GM20000 (cell line): Measurements from ENCODE around the gene CLCF1.

Experiments
- DNase-seq: peaks from one replicate; pipeline ENCODE4 v3.0.0; 2012; ENCODE audit warnings: low spot score
- CTCF ChIP-seq: IDR thresholded peaks from 2 replicates; pipeline ENCODE4 v1.5.1; 2012; ENCODE audit warnings: mild to moderate bottlenecking, control low read depth; ENCODE audit errors: extremely low read depth, missing control alignments

CLCF1 gene

GRCh38 chr11:67411785-67412152, 38.4 kb upstream of the CLCF1 start:
- no peak for TF ChIP-seq CTCF
- DNase-seq: no peak

DNA sequence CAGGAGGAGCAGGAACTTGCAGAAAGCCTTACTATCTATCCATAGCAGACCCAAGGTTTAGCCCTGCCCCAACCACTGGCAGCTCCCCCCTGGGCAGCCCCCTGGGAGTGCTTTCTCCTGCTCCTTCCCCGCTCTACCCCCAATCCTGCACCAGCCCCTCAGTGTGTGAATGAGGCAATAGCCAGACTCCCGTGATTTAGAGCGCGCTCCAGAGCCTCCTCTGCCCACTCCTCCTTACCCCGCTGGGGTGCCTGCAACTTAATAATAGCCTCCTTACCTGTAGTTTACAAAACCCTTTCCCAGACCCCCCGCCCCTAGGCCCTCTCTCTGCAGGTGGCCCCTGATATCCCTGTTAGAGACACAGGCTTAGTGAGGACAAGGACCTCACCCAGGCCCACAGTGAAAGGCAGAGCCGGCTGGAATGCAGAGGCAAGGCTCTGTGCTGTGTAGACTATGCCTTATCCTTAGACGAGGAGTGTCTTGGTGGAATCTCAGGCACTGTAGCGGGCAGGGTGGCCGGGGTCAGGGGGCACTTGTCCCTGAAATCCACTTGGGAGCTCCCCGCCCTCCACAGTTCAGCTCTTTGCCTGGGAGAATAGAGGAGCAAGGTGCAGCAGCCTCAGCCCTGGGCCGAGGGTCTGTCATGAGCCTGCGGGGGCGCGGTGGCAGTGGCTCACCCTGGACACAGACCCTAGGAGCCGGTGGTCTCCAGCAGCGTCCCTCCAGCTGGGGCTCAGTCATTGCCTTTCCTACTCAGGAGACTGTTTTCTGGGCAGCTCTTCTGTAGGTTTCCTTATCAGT, 37.8 kb upstream of the CLCF1 start:
- DNase-seq: no peak
- no peak for TF ChIP-seq CTCF

GRCh38 chr11:67410369-67410831, 37.0 kb upstream of the CLCF1 start:
- no peak for TF ChIP-seq CTCF
- no peak for DNase-seq

DNA sequence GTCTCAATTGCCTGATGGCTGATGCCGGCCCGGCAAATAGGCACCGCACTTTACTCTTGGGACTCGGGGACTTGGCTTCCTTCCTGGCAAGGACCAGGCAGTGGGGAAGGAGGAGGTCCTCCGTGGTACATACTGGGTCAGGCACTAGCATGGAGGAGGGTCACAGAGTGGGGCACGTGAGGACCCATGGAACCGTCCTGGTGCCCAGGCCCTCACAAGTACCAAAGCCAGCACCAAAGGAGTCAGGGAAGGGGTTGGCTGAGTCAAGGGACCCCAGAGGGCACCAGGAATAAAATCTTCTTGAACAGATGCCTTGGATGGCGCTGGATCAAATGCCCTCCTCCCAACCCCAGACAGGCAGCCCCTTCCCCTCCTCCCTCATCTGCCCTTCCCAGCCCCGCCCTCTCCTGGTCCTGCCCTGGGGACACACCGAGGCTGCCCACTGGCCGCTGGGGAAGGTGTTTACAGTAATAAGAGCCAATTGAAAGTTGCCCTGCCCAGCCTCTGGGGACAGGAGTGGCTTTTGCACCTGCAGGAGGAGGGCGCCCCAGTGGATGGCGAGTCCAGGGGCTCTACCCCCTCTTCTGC, 36.5 kb upstream of the CLCF1 start:
- DNase-seq: no peak
- no peak for TF ChIP-seq CTCF

DNA sequence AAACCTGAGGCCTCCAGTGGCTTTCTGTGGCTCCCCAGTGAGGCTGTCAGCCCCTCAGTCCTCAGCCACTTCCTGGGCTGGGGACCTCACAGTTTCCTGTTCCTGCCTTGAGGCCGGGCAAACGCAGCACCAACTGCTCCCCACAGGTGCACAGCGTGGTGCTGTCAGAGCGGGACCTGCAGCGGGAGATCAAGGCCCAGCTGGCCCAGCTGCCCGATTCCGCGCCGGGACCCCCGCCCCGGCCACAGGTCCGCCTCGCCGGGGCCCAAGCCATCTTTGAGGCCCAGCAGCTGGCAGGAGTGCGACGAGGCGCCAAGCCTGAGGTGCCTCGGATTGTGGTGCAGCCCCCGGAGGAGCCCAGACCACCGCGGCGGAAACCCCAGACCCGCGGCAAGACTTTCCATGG, 35.9 kb upstream of the CLCF1 start:
- DNase-seq: peak; percentile 82
- no peak for TF ChIP-seq CTCF

DNA sequence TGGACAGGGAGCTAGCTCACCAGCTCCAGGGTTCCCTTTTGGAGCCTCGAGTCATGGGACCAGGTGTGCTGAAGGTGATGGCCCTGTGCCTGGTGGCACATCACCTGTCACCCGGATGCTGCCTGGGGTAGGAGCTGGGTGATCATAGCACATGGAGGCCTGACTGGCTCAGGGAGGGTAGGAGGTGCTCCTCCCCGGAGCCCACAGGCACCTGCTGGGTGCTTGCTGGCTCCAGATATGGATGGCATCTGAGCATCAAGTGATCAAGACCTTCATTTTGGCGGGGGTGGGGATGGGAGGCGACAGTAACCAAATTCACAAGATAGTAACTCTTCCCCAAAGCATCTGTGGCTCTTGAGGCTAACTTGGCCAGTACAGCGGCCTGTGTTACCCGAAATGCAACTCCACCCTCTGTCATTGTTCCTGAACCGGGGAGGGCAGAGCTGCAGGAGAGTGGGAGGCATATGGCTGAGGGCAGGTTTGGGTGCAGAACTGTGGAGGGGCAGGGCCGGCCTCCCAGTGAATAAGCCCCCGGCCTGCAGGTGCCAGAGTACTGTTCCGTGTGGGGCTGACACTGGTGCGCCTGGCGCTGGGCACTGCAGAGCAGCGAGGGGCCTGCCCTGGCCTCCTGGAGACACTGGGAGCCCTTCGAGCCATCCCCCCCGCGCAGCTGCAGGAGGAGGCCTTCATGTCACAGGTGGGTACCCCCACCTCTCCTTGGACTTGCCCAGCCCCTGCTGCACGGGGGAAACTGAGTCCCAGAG, 35.2 kb upstream of the CLCF1 start:
- TF ChIP-seq CTCF: no peak
- DNase-seq: no peak

DNA sequence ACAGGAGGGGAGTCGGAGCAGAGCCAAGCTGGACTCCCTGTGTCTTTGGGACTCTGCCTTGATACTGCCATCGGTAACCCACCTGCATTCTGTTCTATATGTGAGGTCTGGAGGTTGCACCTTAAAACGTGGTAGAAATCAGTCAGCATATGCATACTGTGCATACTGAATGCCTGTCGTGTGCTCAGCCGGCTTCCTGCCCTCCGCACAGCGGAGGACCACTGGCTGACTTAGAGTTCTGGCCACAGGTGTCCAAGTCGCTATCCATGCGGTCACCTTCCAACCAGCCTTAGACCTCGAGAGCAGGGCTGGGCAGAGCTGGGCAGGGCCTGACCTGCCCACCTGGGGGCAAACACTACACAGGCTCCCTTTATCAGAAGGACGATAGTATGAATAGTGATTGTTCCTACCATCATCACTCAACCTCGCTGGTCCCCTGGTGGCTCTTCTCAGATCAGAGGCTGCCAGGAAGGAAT, 34.3 kb upstream of the CLCF1 start:
- no peak for DNase-seq
- TF ChIP-seq CTCF: no peak
